ENCODE data around the gene CAVIN3. TPM values are rescaled to one million over a fixed set of nuclear protein-coding genes. Genes with fewer than 3 reads are reported as not detected.

Gene CAVIN3
- total RNA-seq, 1 experiment from 2014 or later: 342 TPM

GRCh38 chr11:6328321-6328720, 8.0 kb upstream of the CAVIN3 start:
- DNase-seq (ENCODE audit: low read depth): no peak
- in situ Hi-C loops (cut with HindIII; ENCODE audit: low pct_unique_long_range_greater_than_20kb, low sequenced_read_pairs): no loop called here

DNA sequence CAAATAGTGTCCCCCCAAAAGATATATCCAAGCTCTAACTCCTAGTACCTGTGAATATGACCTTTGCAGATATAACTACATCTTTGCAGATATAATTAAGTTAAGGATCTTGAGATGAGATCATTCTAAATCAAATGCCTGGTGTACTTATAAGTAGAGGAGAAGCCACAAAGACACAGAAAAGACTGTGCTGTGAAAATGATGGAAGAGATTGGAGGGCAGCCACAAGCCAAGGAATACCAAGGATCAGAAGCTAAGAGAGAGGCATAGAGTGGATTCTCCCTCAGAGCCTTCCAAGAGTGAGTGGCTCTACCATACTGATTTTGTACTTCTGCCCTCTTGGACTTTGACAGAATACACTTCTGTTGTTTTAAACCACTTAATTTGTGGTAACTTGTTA, 7.5 kb upstream of the CAVIN3 start:
- in situ Hi-C loops (cut with HindIII; ENCODE audit: low pct_unique_long_range_greater_than_20kb, low sequenced_read_pairs): no loop called here
- no peak for DNase-seq (ENCODE audit: low read depth)

GRCh38 chr11:6326985-6327384, 6.7 kb upstream of the CAVIN3 start:
- DNase-seq (ENCODE audit: low read depth): no peak
- in situ Hi-C loops (cut with HindIII; ENCODE audit: low pct_unique_long_range_greater_than_20kb, low sequenced_read_pairs): no loop called here

- in situ Hi-C loops (cut with HindIII; ENCODE audit: low pct_unique_long_range_greater_than_20kb, low sequenced_read_pairs): no loop called here
- no peak for DNase-seq (ENCODE audit: low read depth)
Observed at GRCh38 chr11:6326303-6326702, 6.0 kb upstream of the CAVIN3 start.

DNA sequence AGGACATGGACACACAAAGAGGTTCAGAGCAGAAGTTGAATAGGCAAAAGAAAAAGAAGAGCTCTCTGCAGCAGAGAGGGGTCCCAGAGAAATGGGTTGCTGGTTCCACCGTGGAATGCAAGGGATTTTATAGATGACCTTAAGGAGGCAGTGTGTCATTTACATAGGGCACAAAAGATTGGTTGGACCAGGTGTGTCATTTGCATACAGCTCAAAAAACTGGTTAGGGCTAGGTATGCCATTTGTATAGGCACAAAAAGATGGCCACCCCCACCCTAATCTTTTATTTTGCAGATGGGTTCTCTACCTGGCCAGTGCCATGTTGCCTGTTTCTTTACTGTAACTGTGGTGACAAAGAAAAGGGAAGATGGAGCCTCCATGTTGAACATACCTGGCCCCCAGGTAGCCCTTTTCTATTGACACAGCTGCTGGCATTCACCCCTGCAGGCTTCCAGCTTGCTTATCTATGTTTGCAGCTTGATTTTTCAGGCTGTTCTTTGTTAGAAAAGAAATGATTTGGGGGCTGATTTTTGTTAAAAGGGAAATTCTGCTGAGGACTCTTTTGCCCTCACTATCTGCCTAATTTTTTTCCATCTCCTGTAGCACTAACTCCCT, 3.1 kb upstream of the CAVIN3 start:
- no peak for DNase-seq (ENCODE audit: low read depth)
- in situ Hi-C loops (cut with HindIII; ENCODE audit: low pct_unique_long_range_greater_than_20kb, low sequenced_read_pairs): no loop called here

GRCh38 chr11:6321961-6322362, 1.7 kb upstream of the CAVIN3 start:
- in situ Hi-C loops (cut with HindIII; ENCODE audit: low pct_unique_long_range_greater_than_20kb, low sequenced_read_pairs): no loop called here
- peak; percentile 31 for DNase-seq (ENCODE audit: low read depth)

DNA sequence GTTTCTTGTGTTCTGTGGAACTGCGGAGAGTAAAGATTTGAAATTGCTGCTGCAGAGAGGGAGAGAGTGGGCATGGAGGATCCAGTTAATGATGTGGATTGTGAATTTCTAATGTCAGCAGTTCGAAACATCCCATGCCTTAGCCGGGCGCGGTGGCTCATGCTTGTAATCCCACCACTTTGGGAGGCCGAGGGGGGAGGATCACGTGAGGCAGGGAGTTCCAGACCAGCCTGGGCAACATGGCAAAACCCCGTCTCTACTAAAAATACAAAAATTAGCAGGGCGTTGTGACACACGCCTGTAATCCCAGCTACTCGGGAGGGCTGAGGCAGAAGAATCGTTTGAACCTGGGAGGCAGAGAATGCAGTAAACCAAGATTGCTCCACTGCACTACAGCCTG, 1.1 kb upstream of the CAVIN3 start:
- no peak for DNase-seq (ENCODE audit: low read depth)
- in situ Hi-C loops (cut with HindIII; ENCODE audit: low pct_unique_long_range_greater_than_20kb, low sequenced_read_pairs): no loop called here

DNA sequence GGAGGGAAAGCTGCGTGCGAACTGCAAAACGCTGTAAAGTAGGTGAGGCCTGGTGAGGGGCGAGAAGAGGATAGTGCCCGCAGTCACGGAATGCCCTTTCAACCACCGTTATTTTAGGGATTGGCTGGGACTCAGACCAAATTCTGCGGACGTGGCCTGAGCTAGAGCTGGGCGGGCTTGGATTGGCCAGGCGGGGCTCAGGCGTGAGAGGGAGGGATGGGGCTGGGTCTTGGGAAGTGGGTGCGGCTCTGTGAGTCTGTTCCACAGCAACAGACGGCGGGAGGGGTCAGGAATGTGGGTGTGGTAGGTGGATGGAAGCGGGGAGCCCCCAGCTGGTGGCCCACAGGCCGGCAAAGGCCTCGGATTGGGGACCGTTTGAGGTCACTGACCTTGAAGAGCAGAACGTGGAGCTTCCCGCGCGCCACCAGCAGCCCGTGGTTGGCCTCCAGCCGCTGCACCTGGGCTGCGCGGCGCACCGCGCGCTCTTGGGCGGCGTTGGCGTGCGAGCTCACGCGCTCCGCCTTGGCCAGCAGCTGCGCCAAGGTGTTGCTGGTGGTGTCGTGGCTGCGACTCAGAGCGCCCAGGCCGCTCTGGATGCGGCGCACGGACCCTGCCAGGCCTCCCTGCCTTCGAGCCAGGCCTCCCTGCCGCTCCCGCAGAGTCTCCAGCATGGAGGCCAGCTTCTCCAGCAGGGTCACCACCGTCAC, 444 bp downstream of the CAVIN3 start:
- in situ Hi-C loops (cut with HindIII; ENCODE audit: low pct_unique_long_range_greater_than_20kb, low sequenced_read_pairs): no loop called here
- peak; percentile 94 for DNase-seq (ENCODE audit: low read depth)

DNA sequence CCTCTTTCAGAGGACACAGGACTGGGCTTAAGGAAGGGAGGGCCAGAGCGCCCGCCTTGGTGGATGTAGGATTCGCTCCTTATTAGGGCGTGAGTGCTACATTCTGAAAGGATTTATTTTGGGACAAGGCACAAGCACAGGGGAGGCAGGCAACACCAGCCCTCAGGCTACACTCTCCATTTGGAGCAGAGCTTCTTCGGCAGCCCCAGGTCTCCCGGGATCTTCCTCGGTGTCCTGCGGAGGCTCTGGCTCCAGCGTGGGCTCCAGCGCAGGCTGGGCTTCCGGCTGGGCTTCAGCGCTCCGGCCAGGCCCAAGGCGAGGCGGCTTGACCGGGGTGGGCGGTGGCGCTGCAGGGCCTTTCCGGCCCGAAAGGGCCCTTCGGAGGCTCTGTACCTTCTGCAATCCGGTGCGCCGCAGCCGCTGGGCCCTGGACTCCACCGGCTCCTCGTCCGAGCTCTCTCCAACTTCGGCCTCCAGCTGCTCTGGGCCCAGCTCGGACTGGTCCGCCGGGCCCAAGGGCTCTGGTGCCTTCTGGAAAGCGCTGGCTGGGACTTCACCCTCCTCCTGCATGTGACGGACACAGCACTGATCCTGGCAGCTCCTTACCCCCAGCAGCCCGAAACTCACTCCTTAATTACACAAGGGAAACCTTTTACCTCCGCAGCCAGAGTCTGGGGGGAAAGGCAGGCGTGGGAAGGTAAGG, 1.1 kb downstream of the CAVIN3 start:
- DNase-seq (ENCODE audit: low read depth): no peak
- in situ Hi-C loops (cut with HindIII; ENCODE audit: low pct_unique_long_range_greater_than_20kb, low sequenced_read_pairs): no loop called here

DNA sequence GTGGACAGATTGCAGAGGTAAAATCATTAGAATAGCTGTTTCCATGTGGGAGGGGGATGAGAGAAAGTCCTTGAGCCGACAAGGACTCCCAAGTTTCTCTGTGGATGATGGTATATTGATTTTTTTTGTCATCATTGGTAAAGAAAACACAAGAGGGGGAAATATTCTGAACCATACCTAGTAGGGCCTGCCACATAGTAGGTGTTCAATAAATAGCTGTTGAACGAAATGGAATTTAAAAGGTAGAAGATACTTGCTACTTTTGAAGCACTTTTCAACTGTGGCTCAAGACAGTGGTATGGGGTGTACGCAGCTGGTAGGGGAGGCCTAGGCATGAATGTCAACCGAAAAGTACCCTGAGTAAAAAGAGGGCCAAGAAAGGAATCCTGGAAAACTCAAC, 2.1 kb downstream of the CAVIN3 start:
- no peak for DNase-seq (ENCODE audit: low read depth)
- in situ Hi-C loops (cut with HindIII; ENCODE audit: low pct_unique_long_range_greater_than_20kb, low sequenced_read_pairs): no loop called here

DNA sequence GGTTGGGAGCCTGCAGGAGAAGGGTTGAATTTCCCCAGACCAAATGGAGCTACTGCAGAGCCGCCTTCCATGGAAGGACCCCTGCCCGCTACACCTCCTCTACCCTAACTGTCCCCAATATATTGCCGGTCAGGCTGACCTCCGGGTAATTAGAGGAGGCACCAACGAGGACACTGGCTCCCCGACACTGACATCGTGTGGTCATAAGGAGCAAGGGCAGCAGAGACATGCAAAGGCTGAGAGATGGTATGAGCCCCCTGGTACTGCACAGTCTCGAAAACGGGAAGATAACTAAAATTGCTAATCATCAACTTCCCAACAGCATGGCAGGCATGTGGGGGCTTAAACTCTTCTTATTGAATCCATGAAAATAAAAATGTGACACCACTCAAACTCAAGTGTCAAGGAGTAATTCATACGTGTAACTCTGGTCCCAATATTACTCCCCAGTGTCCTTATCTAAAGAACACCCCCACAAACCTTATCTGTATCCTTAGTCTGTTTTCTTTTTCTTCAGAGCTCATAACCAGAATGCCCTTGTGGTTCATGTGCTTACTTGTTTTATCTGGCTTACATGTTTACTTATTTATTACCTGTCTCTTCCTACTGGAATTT, 4.4 kb downstream of the CAVIN3 start:
- DNase-seq (ENCODE audit: low read depth): peak; percentile 40
- in situ Hi-C loops (cut with HindIII; ENCODE audit: low pct_unique_long_range_greater_than_20kb, low sequenced_read_pairs): no loop called here

DNA sequence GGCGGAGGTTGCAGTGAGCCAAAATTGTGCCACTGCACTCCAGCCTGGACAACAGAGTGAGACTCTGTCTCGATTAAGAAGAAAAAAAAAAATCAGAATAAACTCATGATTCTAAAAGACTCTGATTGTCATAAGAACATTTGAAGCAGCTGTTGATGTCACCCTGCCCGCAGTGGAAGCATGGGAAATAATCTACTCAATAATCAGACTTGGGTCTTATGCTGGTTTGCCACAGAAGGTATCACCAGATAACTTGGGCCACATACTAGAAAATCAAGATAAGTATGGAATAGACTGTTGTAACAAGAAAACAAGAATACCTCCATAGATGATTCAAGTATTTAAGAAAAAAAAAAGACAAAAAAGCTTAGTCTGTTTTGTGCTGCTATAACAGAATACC, 8.2 kb downstream of the CAVIN3 start:
- DNase-seq (ENCODE audit: low read depth): no peak
- in situ Hi-C loops (cut with HindIII; ENCODE audit: low pct_unique_long_range_greater_than_20kb, low sequenced_read_pairs): no loop called here

DNA sequence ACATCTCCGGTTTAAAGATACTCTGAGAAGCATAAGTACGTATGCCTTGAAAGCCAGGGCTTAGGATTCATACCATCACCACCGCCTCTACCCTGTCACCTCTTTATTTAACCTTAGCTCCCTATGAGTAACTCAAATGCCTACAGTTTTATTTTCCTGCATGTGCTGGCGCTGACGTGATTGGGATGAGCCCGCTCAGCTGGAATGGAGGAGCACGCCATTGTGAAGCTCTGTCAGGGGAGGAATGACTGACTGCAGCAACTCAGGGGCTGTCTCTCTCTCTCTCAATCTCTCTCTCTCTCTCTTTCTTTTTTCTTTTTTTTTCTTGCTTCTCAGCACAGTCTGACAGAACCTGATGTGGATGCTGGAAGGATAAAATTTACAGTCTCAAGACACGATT, 12.4 kb downstream of the CAVIN3 start:
- no peak for DNase-seq (ENCODE audit: low read depth)
- in situ Hi-C loops (cut with HindIII; ENCODE audit: low pct_unique_long_range_greater_than_20kb, low sequenced_read_pairs): no loop called here

DNA sequence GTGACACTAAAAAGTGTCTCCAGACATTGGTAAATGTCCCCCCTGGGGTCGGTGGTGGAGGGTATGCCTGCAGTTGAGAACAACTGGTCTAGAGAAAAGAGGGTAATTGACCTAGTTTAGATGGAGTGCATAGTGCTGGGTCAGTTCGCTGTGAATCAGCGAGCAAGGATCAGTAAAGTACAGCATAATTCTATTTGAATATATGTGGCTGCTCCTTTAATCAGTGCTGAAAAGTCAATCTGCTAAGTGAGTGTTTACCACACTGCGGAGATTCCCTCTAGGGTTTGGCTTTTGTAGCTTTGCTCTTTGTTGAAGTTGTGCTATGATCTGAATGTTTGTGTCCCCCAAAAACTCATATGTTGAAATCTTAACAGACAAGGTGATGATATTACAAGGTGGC, 15.0 kb downstream of the CAVIN3 start:
- no peak for DNase-seq (ENCODE audit: low read depth)
- in situ Hi-C loops (cut with HindIII; ENCODE audit: low pct_unique_long_range_greater_than_20kb, low sequenced_read_pairs): no loop called here

- no peak for DNase-seq (ENCODE audit: low read depth)
- in situ Hi-C loops (cut with HindIII; ENCODE audit: low pct_unique_long_range_greater_than_20kb, low sequenced_read_pairs): no loop called here
Observed at GRCh38 chr11:6303661-6304060, 16.6 kb downstream of the CAVIN3 start.

DNA sequence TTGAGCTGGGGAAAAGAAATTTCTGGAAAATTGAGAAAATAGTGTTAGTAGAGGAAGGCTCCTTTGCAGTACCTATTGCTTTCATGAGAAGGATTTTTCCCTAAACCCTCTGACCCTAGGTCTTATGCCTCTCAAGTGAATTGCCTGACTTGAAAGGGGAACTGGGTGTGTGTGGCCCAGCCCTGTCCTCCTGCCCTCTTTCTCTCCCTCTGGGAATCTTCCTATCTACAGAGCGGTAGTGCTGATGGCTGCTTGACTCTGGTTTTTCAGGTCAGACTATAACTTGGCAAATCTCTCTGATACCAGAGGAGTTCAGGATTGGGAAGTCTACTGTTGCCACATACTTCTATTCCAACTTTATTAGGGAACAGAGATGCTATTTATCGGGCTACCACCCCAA, 19.2 kb downstream of the CAVIN3 start:
- DNase-seq (ENCODE audit: low read depth): no peak
- in situ Hi-C loops (cut with HindIII; ENCODE audit: low pct_unique_long_range_greater_than_20kb, low sequenced_read_pairs): no loop called here

- peak; percentile 60 for DNase-seq (ENCODE audit: low read depth)
- in situ Hi-C loops (cut with HindIII; ENCODE audit: low pct_unique_long_range_greater_than_20kb, low sequenced_read_pairs): no loop called here
Observed at GRCh38 chr11:6300325-6300724, 20.0 kb downstream of the CAVIN3 start.

GRCh38 chr11:6298605-6299004, 21.7 kb downstream of the CAVIN3 start:
- in situ Hi-C loops (cut with HindIII; ENCODE audit: low pct_unique_long_range_greater_than_20kb, low sequenced_read_pairs): no loop called here
- DNase-seq (ENCODE audit: low read depth): peak; percentile 48

DNA sequence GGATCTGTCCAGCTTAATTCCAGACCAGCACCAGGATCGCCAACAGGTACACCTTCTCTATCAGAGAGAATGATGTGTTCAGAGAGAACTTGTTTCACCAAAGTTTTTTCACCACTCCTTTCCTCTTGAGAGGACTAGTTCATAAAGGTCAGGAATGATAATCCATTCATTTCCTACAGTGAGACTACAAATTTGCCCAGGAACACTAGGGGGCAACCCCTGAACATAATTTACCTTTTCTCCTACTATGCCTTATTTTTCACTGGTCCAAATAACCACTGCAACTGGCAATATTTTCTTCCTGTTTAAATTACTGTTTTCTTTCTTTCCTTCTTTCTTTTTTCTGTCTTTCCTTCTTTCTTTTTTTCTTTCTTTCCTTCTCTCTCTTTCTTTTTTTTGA, 22.5 kb downstream of the CAVIN3 start:
- in situ Hi-C loops (cut with HindIII; ENCODE audit: low pct_unique_long_range_greater_than_20kb, low sequenced_read_pairs): no loop called here
- peak; percentile 23 for DNase-seq (ENCODE audit: low read depth)

Data from Caki2 (cell line).